ENCODE data around the gene GSE1. TPM values are rescaled to one million over a fixed set of nuclear protein-coding genes. Genes with fewer than 3 reads are reported as not detected.

Gene GSE1
- total and polyA plus RNA-seq, 2 of the 13 experiments (the other 11 are each of a cell fraction or from before 2014, with no cell fraction given) = 16.1 to 31.2 TPM

DNA sequence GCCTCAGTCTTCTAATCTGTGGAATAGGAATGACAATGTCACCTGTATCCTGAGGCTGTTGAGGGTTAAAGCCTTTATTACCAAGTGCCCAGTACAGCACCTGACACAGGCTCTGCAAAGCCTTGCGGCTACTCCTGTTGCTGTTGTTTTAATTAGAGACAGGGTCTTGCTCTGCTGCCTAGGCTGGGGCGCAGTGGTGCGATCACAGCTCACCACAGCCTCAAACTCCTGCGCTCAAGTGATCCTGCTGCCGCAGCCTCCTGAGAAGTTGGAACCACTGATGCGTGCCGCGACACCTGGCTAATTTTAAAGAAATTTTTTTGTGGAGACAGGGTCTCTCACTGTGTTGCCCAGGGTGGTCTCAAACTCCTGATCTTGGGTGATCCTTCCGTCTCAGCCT lies 5.4 kb downstream of the GSE1 start:
- intact Hi-C loops (cut with micrococcal nuclease; ENCODE audit: unreplicated experiment) = loop anchor here (10.0 kb wide), 2 partner anchors 94 to 224 kb away; no protein-coding TSS in a partner anchor
- Histone ChIP-seq H2AFZ (ENCODE audit: low read length) (no peak overlapping the region), H3K27ac (ENCODE audit: extremely low read length, insufficient read depth, low read length) (no peak overlapping the region), H3K4me2 (ENCODE audit: low read depth, low read length) (no peak overlapping the region), H3K9ac (ENCODE audit: insufficient read depth, low read depth, low read length) (no peak overlapping the region), H3K36me3 (replicated peaks in 1 of 2; ENCODE audit: control insufficient read depth in 1 of 2, insufficient read depth in 2 of 2, low read length in 2 of 2) (peaks cover 20 to 22% of the 10 kb centered on the region in 2 experiments), H3K4me3 (replicated peaks in 1 of 3; ENCODE audit: insufficient read depth in 1 of 3, low read depth in 2 of 3, low read length in 3 of 3) (no peak overlapping the region), H3K79me2 (ENCODE audit: insufficient read depth, low read length) (peaks cover 90% of the 10 kb centered on the region), H3K4me1 (ENCODE audit: insufficient read depth, low read length) (peaks cover 56% of the 10 kb centered on the region), H3K9me3 (ENCODE audit: low read length) (no peaks in the 10 kb centered on the region), H3K27me3 (ENCODE audit: control insufficient read depth in 1 of 2, insufficient read depth in 2 of 2, low read length in 2 of 2) (no peaks in the 10 kb centered on the region), H4K20me1 (ENCODE audit: insufficient read depth, low read length) (peaks cover 89% of the 10 kb centered on the region)
- no peak for ATAC-seq
- WGBS (ENCODE audit: low lambda C conversion rate) = 98% methylated on average over 9 of the region's 9 CpGs
- no peak for FAIRE-seq
- no peak for DNase-seq (ENCODE audit: low spot score)
- in situ Hi-C loops (cut with HindIII; ENCODE audit: extremely low pct_ligation_motif_present, low pct_unique_long_range_greater_than_20kb) = no loop called here
- no TSS peak for BruUV-seq (replicated peaks)
- TF ChIP-seq ZSCAN31 (CRISPR knock-in tag; IDR thresholded peaks at IDR 0.05; ENCODE audit: low read depth) (no peak), SMAD9 (CRISPR knock-in tag; IDR thresholded peaks at IDR 0.05) (no peak), CREM (IDR thresholded peaks at IDR 0.05) (no peak), CREM (CRISPR knock-in tag; IDR thresholded peaks at IDR 0.05) (no peak), RCOR2 (CRISPR knock-in tag; IDR thresholded peaks at IDR 0.05) (no peak), SKI (IDR thresholded peaks at IDR 0.05; ENCODE audit: partially characterized antibody) (no peak), ZNF484 (CRISPR knock-in tag; IDR thresholded peaks at IDR 0.05; ENCODE audit: borderline replicate concordance, low read depth) (no peak), ZNF615 (CRISPR knock-in tag; IDR thresholded peaks at IDR 0.05; ENCODE audit: borderline replicate concordance) (no peak), MYC (CRISPR knock-in tag; IDR thresholded peaks at IDR 0.05; ENCODE audit: borderline replicate concordance) (no peak), TMF1 (CRISPR knock-in tag; IDR thresholded peaks at IDR 0.05; ENCODE audit: low read depth) (no peak), SMAD3 (CRISPR knock-in tag; IDR thresholded peaks at IDR 0.05) (no peak), ZNF44 (CRISPR knock-in tag; IDR thresholded peaks at IDR 0.05) (no peak), MBNL3 (CRISPR knock-in tag; conservative IDR thresholded peaks at IDR 0.05) (no peak), ZNF431 (CRISPR knock-in tag; IDR thresholded peaks at IDR 0.05; ENCODE audit: borderline replicate concordance, low read depth) (no peak)
- TF ChIP-seq, protein P1, sequence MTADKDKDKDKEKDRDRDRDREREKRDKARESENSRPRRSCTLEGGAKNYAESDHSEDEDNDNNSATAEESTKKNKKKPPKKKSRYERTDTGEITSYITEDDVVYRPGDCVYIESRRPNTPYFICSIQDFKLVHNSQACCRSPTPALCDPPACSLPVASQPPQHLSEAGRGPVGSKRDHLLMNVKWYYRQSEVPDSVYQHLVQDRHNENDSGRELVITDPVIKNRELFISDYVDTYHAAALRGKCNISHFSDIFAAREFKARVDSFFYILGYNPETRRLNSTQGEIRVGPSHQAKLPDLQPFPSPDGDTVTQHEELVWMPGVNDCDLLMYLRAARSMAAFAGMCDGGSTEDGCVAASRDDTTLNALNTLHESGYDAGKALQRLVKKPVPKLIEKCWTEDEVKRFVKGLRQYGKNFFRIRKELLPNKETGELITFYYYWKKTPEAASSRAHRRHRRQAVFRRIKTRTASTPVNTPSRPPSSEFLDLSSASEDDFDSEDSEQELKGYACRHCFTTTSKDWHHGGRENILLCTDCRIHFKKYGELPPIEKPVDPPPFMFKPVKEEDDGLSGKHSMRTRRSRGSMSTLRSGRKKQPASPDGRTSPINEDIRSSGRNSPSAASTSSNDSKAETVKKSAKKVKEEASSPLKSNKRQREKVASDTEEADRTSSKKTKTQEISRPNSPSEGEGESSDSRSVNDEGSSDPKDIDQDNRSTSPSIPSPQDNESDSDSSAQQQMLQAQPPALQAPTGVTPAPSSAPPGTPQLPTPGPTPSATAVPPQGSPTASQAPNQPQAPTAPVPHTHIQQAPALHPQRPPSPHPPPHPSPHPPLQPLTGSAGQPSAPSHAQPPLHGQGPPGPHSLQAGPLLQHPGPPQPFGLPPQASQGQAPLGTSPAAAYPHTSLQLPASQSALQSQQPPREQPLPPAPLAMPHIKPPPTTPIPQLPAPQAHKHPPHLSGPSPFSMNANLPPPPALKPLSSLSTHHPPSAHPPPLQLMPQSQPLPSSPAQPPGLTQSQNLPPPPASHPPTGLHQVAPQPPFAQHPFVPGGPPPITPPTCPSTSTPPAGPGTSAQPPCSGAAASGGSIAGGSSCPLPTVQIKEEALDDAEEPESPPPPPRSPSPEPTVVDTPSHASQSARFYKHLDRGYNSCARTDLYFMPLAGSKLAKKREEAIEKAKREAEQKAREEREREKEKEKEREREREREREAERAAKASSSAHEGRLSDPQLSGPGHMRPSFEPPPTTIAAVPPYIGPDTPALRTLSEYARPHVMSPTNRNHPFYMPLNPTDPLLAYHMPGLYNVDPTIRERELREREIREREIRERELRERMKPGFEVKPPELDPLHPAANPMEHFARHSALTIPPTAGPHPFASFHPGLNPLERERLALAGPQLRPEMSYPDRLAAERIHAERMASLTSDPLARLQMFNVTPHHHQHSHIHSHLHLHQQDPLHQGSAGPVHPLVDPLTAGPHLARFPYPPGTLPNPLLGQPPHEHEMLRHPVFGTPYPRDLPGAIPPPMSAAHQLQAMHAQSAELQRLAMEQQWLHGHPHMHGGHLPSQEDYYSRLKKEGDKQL (CRISPR knock-in tag; IDR thresholded peaks at IDR 0.05; ENCODE audit: low read depth) = no peak
- TF ChIP-seq, protein P2, sequence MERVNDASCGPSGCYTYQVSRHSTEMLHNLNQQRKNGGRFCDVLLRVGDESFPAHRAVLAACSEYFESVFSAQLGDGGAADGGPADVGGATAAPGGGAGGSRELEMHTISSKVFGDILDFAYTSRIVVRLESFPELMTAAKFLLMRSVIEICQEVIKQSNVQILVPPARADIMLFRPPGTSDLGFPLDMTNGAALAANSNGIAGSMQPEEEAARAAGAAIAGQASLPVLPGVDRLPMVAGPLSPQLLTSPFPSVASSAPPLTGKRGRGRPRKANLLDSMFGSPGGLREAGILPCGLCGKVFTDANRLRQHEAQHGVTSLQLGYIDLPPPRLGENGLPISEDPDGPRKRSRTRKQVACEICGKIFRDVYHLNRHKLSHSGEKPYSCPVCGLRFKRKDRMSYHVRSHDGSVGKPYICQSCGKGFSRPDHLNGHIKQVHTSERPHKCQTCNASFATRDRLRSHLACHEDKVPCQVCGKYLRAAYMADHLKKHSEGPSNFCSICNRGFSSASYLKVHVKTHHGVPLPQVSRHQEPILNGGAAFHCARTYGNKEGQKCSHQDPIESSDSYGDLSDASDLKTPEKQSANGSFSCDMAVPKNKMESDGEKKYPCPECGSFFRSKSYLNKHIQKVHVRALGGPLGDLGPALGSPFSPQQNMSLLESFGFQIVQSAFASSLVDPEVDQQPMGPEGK (CRISPR knock-in tag; IDR thresholded peaks at IDR 0.05) = no peak
- TF ChIP-seq, protein P3, sequence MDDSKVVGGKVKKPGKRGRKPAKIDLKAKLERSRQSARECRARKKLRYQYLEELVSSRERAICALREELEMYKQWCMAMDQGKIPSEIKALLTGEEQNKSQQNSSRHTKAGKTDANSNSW (CRISPR knock-in tag; IDR thresholded peaks at IDR 0.05; ENCODE audit: borderline replicate concordance) = no peak
- TF ChIP-seq, protein P4, sequence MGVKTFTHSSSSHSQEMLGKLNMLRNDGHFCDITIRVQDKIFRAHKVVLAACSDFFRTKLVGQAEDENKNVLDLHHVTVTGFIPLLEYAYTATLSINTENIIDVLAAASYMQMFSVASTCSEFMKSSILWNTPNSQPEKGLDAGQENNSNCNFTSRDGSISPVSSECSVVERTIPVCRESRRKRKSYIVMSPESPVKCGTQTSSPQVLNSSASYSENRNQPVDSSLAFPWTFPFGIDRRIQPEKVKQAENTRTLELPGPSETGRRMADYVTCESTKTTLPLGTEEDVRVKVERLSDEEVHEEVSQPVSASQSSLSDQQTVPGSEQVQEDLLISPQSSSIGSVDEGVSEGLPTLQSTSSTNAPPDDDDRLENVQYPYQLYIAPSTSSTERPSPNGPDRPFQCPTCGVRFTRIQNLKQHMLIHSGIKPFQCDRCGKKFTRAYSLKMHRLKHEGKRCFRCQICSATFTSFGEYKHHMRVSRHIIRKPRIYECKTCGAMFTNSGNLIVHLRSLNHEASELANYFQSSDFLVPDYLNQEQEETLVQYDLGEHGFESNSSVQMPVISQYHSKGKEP (CRISPR knock-in tag; IDR thresholded peaks at IDR 0.05) = no peak
- CTCF ChIA-PET (ENCODE audit: low intra/inter-chr PET ratio, low total read pairs) = no interaction called here
- POLR2A ChIA-PET = no interaction called here
